ENCODE data around the gene ADARB2. TPM values are rescaled to one million over a fixed set of nuclear protein-coding genes. Genes with fewer than 3 reads are reported as not detected.
"Not testable (repeated sequence)": the region's sequence is repeated elsewhere in the genome, so short reads cannot be mapped to it uniquely, and the experiment has no call there.

The ADARB2 gene
- total RNA-seq, 1 donor from 2014 or later, result 1.3 TPM

- DNase-seq (ENCODE audit: low spot score), result no peak
These were observed 497.0 kb downstream of the ADARB2 start for GRCh38 chr10:1240341-1240775.

GRCh38 chr10:1233031-1233430 is 504.3 kb downstream of the ADARB2 start:
- DNase-seq (ENCODE audit: low spot score), result no peak

GRCh38 chr10:1232164-1232911 is 505.0 kb downstream of the ADARB2 start:
- DNase-seq (ENCODE audit: low spot score), result no peak

DNA sequence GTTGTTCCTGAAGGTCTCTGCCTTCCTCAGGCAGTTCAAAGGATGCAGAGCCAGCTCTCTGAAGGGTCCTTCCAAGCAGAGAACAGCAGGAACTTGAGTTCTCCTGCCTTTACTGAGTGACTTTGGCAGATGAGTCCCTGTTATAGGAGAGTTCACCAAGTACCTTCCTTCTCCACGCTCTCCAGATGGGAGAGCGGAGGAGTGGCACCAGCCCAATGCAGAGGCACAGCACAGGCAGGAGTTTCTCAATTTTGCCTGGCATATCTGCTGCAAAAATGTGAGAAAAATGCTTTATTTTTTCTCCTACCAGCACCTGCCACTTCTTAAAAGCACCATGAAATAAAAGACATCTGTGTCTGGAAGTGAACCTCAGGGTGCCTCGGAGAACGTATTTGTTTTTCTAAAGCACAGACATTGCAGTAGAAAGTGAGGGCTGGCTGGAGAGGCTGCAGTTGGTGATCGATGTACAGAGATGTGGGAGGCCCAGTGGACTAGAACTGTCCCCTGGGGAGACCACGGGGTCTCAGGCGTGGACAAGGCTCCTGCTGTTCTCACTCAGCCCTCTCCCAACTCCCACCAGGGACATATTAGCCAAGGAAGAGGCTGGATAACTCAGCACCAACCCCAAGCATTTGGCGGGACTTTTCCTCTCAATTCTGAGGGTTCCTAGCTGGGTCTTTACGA is 506.6 kb downstream of the ADARB2 start:
- DNase-seq (ENCODE audit: low spot score), result no peak

- DNase-seq (ENCODE audit: low spot score), result no peak
These were observed 507.2 kb downstream of the ADARB2 start for GRCh38 chr10:1230138-1230537.

DNA sequence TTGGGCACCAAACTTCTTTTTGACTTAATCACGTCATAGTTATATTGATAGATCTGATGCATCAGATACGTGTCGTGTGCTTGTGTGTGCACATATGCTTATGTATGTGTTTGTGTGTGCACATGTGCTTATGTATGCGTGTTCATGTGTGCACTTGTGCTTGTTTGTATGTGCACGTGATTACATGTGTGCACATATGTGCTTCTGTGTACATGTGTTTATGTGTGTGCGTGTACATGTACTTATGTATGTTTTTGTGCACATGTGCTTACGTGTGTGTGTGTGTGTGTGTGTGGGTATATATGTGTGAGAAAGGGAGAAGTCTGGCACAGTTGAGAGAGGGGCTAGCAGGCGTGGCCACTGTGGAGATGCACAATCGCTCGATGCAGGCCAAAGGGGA is 507.8 kb downstream of the ADARB2 start:
- no peak for DNase-seq (ENCODE audit: low spot score)

DNA sequence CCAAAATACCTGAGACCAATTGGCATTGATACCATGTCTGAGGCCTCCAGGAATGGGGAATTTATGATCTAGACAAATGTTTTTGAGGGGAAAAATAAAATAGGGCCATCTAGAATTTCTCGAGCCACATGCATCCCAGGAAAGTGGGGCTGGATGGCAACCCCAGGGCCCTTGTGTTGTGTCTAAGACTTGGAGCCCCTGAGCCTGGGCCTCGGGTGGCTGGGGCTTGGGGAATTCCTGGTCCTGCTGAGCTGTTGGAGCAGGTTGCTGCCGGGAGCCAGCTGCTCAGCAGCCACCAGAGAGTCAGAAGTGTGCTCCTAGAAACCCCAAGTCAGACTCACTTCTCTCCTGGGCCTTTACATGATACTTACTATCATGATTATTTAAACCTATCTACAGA is 508.2 kb downstream of the ADARB2 start:
- no peak for DNase-seq (ENCODE audit: low spot score)

- no peak for DNase-seq (ENCODE audit: low spot score)
These were observed 508.8 kb downstream of the ADARB2 start for GRCh38 chr10:1228467-1228975.

GRCh38 chr10:1227510-1228402 is 509.6 kb downstream of the ADARB2 start:
- no peak for DNase-seq (ENCODE audit: low spot score)

GRCh38 chr10:1226907-1227306 is 510.4 kb downstream of the ADARB2 start:
- DNase-seq (ENCODE audit: low spot score), result peak; percentile 6

- DNase-seq (ENCODE audit: low spot score), result not testable (repeated sequence)
These were observed 517.5 kb downstream of the ADARB2 start for GRCh38 chr10:1219874-1220273.

GRCh38 chr10:1217661-1218060 is 519.7 kb downstream of the ADARB2 start:
- peak; percentile 8 for DNase-seq (ENCODE audit: low spot score)

DNA sequence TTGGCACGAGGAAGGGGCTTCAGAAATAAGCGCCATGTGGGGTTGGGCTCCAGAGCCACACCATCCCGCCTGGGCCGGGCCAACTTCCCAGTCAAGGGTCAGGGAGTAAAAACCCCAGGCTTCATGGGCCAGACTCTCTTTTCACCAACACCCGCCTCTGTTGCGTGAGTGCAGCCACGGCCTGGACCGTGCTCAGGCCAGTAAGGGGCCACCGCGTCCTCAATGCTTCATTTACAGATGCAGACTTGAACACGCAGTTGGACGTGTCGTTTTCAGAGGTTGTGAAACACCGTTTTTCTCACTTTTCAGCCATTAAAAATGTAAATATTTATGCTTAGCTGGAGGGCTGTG is 520.1 kb downstream of the ADARB2 start:
- DNase-seq (ENCODE audit: low spot score), result peak; percentile 7

- DNase-seq (ENCODE audit: low spot score), result no peak
These were observed 520.6 kb downstream of the ADARB2 start for GRCh38 chr10:1216574-1217236.

GRCh38 chr10:1215862-1216573 is 521.3 kb downstream of the ADARB2 start:
- no peak for DNase-seq (ENCODE audit: low spot score)

DNA sequence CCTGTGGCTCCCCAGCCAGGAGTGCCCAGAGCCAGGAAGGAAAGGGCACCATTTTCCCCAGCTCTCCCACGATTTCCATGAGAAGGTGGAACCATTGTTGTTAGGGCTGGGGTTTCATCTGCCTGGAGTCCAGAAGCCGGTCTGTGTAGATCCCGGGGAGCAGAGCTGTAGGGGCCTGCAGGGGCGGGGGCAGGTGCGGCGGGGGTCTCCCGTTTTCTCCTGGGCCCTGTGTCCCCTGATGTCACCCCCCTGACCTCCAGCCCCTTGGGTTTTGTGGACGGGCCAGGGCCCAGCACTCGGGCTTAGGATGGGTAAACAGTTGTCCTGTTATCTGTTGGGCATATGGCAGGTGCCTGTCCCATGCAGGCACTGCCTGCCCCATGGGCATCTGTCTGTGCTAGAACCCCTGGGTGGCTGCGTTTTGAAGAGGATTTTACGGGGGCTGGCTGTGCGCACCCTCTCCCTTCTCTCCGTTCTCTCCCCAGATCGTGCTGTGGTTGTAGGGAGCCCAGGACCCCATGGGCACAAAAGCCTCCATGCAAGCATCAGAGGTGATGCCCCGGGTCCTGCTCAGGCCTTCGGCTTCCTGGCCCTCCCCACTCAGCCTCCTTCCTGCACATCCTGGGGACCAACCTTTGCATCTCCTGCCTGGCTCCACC is 522.3 kb downstream of the ADARB2 start:
- DNase-seq (ENCODE audit: low spot score), result peak; percentile 7

DNA sequence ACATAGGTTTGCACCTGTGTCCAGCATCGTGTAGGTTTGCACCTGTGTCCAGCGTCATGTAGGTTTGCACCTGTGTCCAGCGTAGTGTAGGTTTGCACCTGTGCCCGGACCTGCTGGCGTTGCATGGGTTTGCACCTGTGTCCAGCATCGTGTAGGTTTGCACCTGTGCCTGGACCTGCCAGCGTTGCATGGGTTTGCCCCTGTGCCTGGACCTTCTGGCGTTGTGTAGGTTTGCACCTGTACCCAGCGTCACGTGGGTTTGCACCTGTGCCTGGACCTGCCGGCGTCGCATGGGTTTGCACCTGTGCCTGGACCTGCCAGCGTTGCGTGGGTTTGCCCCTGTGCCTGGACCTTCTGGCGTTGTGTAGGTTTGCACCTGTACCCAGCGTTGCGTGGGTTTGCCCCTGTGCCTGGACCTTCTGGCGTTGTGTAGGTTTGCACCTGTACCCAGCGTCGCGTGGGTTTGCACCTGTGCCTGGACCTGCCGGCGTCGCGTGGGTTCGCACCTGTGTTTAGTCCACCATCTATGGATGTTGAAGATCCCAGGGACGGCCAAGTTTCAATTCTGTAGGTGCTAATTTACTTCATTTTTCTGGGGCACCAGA is 523.2 kb downstream of the ADARB2 start:
- no peak for DNase-seq (ENCODE audit: low spot score)

GRCh38 chr10:1213252-1214070 is 523.9 kb downstream of the ADARB2 start:
- DNase-seq (ENCODE audit: low spot score), result no peak

- no peak for DNase-seq (ENCODE audit: low spot score)
These were observed 524.7 kb downstream of the ADARB2 start for GRCh38 chr10:1212571-1213141.

Measured in mucosa of gallbladder (tissue), 1 donor.